CD4-positive, alpha-beta T cell treated with Interferon gamma for 1 hour (primary cell): Measurements from ENCODE around the gene DRC3.
"Not testable (repeated sequence)": the region's sequence is repeated elsewhere in the genome, so short reads cannot be mapped to it uniquely, and the experiment has no call there.

ENCODE experiments used
- DNase-seq: peaks from one replicate; pipeline ENCODE4 v3.0.0-alpha.2; 2020

The DRC3 gene

DNA sequence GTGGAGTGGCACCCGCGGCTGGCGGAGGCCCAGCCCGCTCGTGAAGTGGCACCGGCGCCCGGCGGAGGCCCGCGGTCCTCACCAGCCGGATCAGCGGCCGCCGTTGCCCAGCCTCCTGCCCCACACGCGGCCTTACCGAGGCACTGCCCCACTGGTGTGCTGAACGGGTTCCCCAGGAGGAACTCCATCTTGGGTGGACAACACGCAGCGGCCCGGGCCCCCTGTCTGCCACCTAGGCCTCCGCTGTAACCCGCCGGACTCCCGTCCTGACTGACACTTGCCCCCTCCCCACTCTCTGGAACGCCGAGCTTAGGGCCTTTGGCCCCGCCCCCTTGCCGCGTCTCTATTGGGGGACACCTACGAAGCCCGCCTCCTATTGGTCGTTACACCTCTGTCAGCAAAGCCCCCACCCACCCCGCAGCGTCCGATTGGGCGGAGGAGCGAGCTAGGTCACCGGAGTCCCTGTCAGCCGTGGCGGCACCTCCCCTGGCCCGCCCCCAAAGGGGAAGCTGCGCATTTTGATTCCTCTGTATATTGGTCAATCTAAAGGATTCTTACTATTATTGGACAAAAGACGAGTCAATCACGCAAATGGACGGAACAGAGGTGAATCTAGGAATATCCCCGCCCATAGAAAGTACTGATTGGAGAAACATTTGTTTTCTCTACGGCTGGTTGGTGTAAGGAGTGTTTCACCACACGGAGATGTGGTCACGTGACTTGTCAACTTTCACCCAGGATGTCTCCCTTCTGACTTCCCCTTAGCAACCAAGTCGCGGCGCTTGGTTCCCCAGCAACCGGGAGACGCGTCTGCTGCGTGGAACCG is at the start of gene DRC3, which contains the start of gene TOM1L2:
TSS of gene DRC3 (plus strand) at position 737 of the 826 bp plus-strand sequence. CDS start 4,737 bp downstream, outside the sequence.
TSS of gene TOM1L2 (minus strand) at position 275 of the 826 bp plus-strand sequence. CDS start at position 188, 87 bp downstream.
- peak; percentile 100 for DNase-seq

DNA sequence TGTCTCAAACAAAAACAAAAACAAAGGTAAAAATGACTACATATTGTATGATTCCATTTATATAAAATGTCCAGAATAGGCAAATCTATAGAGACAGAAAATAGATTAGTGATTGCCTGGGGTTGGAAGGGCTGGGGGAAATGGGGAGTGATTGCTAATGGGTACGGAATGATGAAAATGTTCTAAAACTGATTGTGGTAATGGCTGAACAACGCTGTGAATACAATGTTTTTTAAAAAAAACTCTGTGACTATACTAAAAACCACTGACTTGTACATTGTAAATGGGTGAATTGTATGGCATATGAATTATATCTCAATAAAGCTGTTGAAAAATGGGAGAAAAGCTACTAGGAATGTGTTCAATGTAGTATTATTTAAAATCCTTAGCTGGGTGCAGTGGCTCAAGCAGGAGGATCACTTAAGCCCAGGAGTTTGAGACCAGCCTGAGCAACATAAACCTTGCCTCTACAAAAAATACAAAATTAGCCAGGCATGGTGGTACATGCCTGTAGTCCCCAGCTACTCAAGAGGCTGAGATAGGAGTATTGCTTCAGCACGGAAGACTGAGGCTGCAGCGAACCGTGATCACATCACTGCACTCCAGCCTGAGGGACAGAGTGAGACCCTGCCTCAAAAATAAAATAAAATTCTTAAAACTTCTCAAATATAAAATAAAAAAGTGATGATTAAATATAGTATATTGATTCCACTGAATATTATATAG is 48.4 kb upstream of the DRC3 start:
- DNase-seq, result no peak

DNA sequence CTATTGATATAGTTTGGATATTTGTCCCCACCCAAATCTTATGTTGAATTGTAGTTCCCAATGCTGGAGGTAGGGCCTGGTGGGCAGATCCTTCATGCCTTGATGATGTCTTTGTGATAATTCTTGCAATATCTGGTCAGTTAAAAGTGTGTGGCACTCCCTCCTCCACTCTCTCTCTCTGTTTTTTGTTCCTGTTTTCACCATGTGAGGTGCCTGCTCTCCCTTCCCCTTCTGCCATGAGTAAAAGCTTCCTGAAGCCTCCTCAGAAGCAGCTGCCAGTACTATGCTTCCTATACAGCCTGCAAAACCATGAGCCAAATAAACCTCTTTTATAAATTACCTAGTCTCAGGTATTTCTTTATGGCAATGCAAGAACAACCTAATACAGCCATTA is 47.8 kb upstream of the DRC3 start:
- DNase-seq, result no peak

- DNase-seq, result no peak
These were observed 46.6 kb upstream of the DRC3 start for GRCh38 chr17:17926036-17926435.

GRCh38 chr17:17926840-17927449 is 45.7 kb upstream of the DRC3 start:
- no peak for DNase-seq

- no peak for DNase-seq
These were observed 44.0 kb upstream of the DRC3 start for GRCh38 chr17:17928398-17929287.

DNA sequence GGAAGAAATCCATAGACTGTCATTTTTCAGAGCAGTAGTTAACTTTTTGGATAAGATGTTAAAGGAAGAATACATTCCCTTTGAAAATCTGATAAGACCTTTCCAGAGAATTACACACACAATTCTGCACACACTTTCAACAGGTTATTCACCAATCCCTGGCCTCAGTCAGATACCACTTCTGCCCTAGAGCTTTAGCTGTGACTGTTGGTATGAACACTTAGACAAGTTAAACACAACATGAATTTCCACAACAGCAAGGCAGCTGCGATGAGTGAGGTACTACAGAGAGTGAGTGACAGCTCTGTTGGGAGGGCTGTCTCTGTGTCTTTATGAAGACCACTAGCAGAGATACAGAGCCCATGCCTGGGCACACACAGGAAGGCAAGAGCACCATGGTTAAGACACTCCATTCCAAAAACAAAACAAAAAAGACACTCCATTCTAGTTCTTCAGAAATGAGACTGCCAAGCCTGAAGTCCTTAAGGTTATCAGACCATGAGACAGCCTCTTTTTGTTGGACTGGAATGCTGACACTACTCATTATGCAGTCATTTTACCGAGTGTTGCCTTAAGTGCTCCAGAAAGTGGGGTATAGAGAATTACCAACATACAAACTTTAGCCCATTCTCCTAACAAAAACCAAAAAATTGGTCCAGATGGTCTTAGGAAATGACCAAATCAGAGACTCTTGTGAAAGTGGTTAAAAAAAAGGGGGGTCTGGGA is 42.8 kb upstream of the DRC3 start:
- no peak for DNase-seq

GRCh38 chr17:17930674-17931073 is 42.0 kb upstream of the DRC3 start:
- no peak for DNase-seq

DNA sequence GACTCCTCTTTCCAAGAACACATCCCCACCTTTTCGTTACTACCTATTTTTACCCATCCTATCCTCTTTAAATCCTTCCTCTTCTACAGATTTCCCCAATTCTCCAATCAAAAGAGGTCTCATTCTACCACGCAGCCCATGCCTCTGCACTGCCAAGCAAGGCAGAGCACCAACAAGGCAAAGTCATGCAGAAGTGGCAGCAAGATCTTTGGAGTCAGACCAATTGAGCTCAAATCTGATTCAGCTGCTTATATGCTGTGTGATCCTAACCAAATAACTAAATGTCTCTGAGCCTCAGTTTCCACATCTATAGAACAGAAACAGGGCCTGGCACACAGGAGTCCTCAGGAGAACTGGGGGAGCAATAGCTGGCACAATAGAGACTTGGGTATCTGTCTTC is 41.5 kb upstream of the DRC3 start:
- no peak for DNase-seq

GRCh38 chr17:17933775-17934174 is 38.9 kb upstream of the DRC3 start:
- DNase-seq, result no peak

DNA sequence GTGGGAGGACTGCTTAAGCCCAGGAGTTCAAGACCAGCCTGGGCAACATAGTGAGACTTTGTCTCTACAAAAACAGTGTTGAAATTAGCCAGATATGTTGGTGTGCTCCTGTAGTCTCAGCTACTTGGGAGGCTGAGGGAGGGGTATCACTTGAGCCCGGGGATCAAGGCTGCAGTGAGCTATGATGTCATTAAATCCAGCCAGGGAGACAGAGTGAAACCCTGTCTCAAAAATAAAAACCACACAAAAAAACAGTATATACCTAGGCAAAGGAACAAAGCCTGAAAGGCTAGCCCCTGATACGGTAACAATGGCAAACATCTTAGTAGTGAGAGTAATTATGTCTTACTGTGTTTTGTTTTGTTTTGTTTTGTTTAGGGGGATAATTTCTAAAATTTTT is 38.4 kb upstream of the DRC3 start:
- DNase-seq, result no peak

DNA sequence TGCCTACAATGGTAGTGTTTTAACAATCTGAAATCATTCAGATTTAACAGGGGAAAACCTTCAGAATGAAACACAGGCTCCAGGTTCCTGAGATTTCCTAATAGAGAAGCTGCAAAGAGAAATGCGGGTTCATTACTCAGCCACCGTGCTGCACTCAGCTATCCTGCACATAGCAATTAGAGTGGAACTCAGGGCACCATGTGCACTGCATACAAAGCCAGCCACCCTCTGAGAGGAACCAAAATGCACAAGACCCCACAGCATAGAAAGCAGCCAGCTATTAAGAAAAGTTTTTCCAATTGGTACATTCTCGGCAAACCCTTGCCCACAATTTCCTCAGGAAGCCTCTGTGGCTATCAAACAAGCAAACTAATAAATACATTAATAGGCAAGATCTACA is 37.9 kb upstream of the DRC3 start:
- DNase-seq, result no peak

DNA sequence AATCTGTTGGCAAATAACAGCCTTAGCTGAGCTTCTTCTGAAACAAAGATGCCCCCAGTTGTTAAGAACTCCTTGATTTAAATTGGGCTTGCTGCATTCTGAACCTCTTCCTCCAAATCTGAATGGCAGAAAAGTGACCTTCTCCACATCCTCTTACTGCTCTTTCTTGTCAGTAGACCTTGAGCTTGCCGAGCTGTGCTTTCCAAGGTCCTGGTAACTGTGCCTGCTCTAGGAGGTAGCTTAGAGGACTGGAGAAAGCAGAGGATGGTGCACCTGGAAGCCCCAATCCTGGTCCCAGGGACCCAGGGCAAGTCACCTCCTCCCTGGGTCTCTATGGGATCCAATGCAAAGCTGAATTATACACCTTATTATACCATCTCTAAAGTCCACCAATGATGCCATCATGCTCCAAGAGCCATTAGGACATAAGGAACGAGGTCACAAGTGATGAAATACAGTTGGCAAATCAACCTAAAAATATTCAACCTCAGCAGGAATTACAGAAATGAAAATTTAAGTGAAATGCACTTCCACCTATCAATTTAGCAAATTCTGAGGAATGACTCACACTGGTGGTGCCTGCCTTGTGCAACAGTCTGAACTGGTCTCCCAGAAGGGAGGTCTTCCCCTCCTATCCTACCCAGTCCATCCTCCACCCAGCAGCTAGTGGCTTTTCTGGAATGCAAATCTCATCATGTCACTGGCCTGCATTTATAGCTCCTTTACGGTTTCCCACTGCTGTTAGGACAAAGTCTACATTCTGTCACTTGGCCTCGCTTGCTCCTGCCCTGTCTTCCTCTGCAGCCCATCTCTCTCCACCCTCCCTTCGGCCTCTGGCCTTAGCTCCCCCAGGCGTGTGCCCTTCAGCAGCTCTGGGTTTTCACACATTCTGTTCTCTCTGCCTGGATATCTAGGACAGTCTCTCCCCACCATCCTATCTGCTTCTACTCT is 37.1 kb upstream of the DRC3 start:
- DNase-seq, result peak; percentile 32

DNA sequence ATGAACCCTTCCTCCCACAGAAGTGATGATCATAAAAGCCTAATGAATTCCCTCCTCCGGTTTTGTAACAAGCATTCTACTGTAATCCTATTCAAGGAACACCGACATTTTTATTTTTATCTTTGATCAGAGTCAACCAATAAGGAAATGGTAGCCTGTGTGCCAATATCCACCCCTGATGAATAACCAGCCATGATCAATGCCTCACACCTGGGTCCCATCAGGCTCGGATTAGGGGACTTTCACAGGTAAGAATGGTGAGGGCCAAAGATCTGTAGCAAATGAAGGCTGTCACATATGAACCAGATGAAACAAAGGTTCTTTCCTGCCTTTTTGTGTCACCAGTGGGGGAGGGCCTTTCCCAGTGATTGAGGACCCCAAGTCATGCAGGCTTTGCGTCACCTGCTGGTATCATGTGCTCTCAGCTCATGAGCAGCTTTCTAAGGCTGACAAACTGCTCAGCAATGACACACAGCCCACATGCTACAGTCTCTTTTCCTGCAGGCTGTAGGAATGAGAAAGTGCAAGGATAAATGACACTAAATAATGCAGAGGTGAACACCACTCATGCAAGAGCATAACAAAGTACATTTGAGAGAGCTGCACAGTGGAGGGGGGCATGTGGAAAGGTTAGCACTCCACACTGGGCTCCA is 35.3 kb upstream of the DRC3 start:
- no peak for DNase-seq

- no peak for DNase-seq
These were observed 34.7 kb upstream of the DRC3 start for GRCh38 chr17:17937958-17938357.

DNA sequence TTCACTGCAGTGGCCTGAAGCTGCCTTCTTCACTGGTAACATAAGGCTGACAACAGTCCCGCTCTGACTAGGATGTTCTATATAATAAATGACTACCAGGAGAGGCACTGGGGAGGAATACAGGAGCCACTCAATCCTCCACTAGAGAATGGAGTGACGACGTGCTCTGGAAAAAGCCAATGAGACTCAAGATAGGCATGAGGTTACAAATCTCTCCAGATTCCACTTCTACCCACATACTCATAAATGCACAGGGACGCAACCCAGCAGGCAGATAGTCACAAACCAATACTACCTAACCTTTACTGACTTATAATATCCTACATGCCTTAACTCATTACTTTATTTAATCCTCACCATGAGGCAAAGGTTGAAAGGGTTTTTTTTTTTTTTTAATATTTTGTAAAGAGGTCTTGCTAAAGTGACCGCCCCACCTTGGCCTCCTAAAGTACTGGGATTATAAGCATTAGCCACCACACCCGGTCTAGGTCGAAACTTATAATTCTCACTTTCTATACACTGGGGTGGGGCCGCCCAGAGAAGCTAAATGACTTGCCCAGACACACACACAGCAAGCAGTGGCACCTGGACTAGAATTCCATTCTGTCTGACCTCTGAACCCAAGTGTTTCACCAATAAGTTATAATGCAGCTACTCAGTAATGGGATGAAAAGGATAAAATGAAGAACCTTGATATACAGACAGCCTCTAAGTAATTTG is 34.1 kb upstream of the DRC3 start:
- no peak for DNase-seq

DNA sequence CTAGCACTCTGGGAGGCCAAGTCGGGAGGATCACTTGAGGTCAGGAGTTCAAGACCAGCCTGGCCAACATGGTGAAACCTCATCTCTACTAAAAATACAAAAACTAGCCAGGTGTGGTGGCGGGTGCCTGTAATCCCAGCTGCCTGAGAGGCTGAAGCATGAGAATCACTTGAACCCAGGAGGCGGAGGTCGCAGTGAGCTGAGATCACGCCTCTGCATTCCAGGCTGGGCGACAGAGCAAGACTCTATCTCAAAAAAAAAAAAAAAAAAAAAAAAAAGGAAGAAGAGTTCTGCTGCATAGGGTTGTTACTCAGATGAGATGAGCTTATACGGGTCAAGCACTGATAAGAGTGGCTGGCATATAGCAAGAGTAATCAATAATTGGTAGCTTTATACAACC is 32.7 kb upstream of the DRC3 start:
- DNase-seq, result not testable (repeated sequence)

DNA sequence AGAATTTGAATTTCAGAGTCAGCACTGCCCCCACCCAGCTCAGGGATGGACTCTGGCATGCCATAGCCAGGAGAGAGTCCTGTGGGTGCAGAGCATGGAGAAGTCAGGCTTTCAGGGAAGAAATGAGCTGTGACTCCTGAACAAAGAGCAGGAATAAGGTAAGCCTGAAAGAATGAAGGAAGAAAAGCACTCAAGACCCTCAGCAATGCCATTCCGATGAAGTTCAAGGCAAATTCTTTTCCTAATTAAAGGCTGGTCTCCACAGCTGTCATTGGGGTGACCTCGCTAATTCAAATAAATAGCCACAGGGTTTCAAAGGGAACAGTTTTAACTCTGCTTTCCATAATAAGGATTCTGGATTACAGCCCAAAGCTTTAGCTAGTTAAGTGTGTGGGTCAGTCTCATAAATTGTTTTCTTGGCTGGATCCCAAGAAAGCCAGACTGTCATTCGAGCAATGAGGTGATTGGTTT is 32.2 kb upstream of the DRC3 start:
- DNase-seq, result no peak

DNA sequence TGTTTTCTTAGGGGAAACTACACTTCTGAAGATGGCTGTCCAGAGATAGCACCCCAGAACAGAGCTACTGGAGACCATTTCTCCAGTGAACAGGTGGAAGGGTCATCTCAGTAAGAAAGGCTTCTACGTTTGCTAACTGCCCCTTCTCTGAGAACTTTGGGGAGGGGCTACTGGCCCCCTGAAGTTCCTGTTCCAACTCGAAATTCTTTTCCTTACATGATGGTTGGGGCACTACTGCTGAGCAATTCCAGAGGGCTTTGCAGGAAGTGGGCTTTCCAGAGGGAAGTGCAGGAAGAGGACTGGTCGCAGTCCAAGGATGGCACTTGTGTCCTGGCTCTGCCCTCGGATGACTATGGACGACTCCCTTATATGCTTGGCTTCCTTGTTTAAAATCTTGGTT is 31.6 kb upstream of the DRC3 start:
- DNase-seq, result no peak
